H1 (cell line): ENCODE data around the gene USP12. TPM values are rescaled to one million over a fixed set of nuclear protein-coding genes. Genes with fewer than 3 reads are reported as not detected.

ENCODE experiments used
- CTCF ChIA-PET: fragments of 300-600 bp; sonication (Branson Sonifier 250); formaldehyde crosslinking; loops from one replicate; lab custom pipeline; 2021; ENCODE audit not compliant: partially characterized antibody; lab: Charles Lee
- POLR2A ChIA-PET: fragments of 300-600 bp; sonication (Branson Sonifier 250); formaldehyde crosslinking; loops from one replicate; lab custom pipeline; 2021; ENCODE audit warnings: inconsistent platforms; ENCODE audit not compliant: partially characterized antibody; lab: Charles Lee
- DNase-seq, 2 experiments: peaks; one replicate each; pipeline versions ENCODE4 v3.0.0 to v3.0.0-alpha.2; 2010 to 2022; ENCODE audit warnings: low spot score in 2 of 2, low read depth in 1 of 2, mixed read lengths in 1 of 2
- FAIRE-seq: peaks from 2 replicates; lab custom pipeline; 2011; peaks lifted over from hg19 to GRCh38; lab: Jason Lieb, UNC
- H2AFZ ChIP-seq: 2 replicates; pipeline ENCODE4 v1.8.1; 2012; ENCODE audit warnings: low read length, inconsistent platforms
- H2AK5ac ChIP-seq: 2 replicates; pipeline ENCODE4 v1.6.1; 2013; ENCODE audit warnings: low read depth, low read length
- H2BK120ac ChIP-seq: replicated peaks from 2 replicates; pipeline ENCODE3; 2013; ENCODE audit warnings: low read depth, low read length, inconsistent platforms
- H2BK12ac ChIP-seq: 2 replicates; pipeline ENCODE4 v1.6.1; 2013; ENCODE audit warnings: low read depth, low read length
- H2BK15ac ChIP-seq: 2 replicates; pipeline ENCODE4 v1.6.1; 2013; ENCODE audit warnings: low read length
- H2BK20ac ChIP-seq: 2 replicates; pipeline ENCODE4 v1.6.1; 2013; ENCODE audit warnings: low read length
- H2BK5ac ChIP-seq: 2 replicates; pipeline ENCODE4 v1.6.1; 2013; ENCODE audit warnings: low read depth, low read length
- H3K14ac ChIP-seq: 2 replicates; pipeline ENCODE4 v1.6.1; 2013; ENCODE audit warnings: inconsistent platforms; ENCODE audit not compliant: insufficient read length
- H3K18ac ChIP-seq: 2 replicates; pipeline ENCODE4 v1.6.1; 2013; ENCODE audit warnings: low read length; ENCODE audit errors: extremely low read depth
- H3K23ac ChIP-seq: 2 replicates; pipeline ENCODE4 v1.6.1; 2013; ENCODE audit warnings: inconsistent platforms; ENCODE audit not compliant: insufficient read length
- H3K23me2 ChIP-seq: 2 replicates; pipeline ENCODE4 v1.6.1; 2013; ENCODE audit warnings: low read depth, low read length
- H3K27ac ChIP-seq: 2 replicates; pipeline ENCODE4 v1.6.1; 2011; ENCODE audit warnings: low read depth, low read length, inconsistent platforms
- H3K27me3 ChIP-seq, 4 experiments: replicated peaks in 1 of 4; 1 replicate in 1 of 4; 2 replicates in 3 of 4; pipeline versions ENCODE4 v1.6.1 to v1.8.1; 2011 to 2013; ENCODE audit warnings: low read length in 3 of 4, mild to moderate bottlenecking in 3 of 4, inconsistent platforms in 2 of 4, mixed read lengths in 2 of 4, moderate library complexity in 1 of 4; ENCODE audit not compliant: control insufficient read depth in 3 of 4, insufficient read depth in 3 of 4; ENCODE audit errors: extremely low read depth in 1 of 4
- H3K36me3 ChIP-seq, 4 experiments: 2 replicates each; pipeline versions ENCODE4 v1.6.1 to v1.8.1; 2011 to 2013; ENCODE audit warnings: mild to moderate bottlenecking in 4 of 4, low read length in 3 of 4, moderate library complexity in 2 of 4, control low read depth in 1 of 4, inconsistent platforms in 1 of 4; ENCODE audit not compliant: insufficient read depth in 4 of 4, control insufficient read depth in 2 of 4
- H3K4ac ChIP-seq: replicated peaks from 2 replicates; pipeline ENCODE3; 2013; ENCODE audit warnings: low read length, low read depth, mixed read lengths, inconsistent platforms; ENCODE audit not compliant: insufficient read length
- H3K4me1 ChIP-seq, 4 experiments: replicated peaks in 1 of 4; 1 replicate in 1 of 4; 2 replicates in 3 of 4; pipeline versions ENCODE4 v1.6.1 to v1.8.1; 2011 to 2013; ENCODE audit warnings: low read length in 3 of 4, inconsistent platforms in 2 of 4, mixed read lengths in 1 of 4; ENCODE audit not compliant: insufficient read depth in 4 of 4, control insufficient read depth in 3 of 4
- H3K4me2 ChIP-seq, 2 experiments: 2 replicates each; pipeline versions ENCODE4 v1.6.1 to v1.8.1; 2011 to 2013; ENCODE audit warnings: low read depth in 2 of 2, low read length in 2 of 2, control low read depth in 1 of 2, inconsistent platforms in 1 of 2, mild to moderate bottlenecking in 1 of 2; ENCODE audit not compliant: insufficient read depth in 1 of 2
- H3K4me3 ChIP-seq, 4 experiments: fragments of 200-600, 300-600 bp in 1 of 4; sonication (generic), shearing (Covaris generic), sonication (Bioruptor Twin) in 1 of 4; 2 replicates each; pipeline versions ENCODE4 v1.5.1 to v1.8.1; 2011 to 2016; ENCODE audit warnings: low read length in 4 of 4, low read depth in 3 of 4, control low read depth in 2 of 4, inconsistent platforms in 2 of 4, mild to moderate bottlenecking in 2 of 4, mixed read lengths in 1 of 4, moderate library complexity in 1 of 4; ENCODE audit not compliant: insufficient read depth in 2 of 4; ENCODE audit errors: extremely low read depth in 1 of 4
- H3K56ac ChIP-seq: replicated peaks from 2 replicates; pipeline ENCODE3; 2013; ENCODE audit warnings: low read depth, mild to moderate bottlenecking, mixed read lengths, low read length, inconsistent platforms; ENCODE audit not compliant: insufficient read length
- H3K79me1 ChIP-seq: 2 replicates; pipeline ENCODE4 v1.6.1; 2013; ENCODE audit warnings: low read depth, low read length, control low read depth
- H3K79me2 ChIP-seq, 2 experiments: 2 replicates each; pipeline versions ENCODE4 v1.6.1 to v1.8.1; 2012 to 2013; ENCODE audit warnings: low read length in 2 of 2, mild to moderate bottlenecking in 2 of 2, inconsistent platforms in 1 of 2; ENCODE audit not compliant: insufficient read depth in 2 of 2, control insufficient read depth in 1 of 2
- H3K9ac ChIP-seq, 4 experiments: replicated peaks in 1 of 4; 1 replicate in 1 of 4; 2 replicates in 3 of 4; pipeline versions ENCODE4 v1.6.1 to v1.8.1; 2011 to 2013; ENCODE audit warnings: low read depth in 3 of 4, low read length in 3 of 4, control low read depth in 2 of 4, mild to moderate bottlenecking in 2 of 4, moderate library complexity in 2 of 4, inconsistent platforms in 1 of 4; ENCODE audit errors: extremely low read depth in 1 of 4
- H3K9me3 ChIP-seq, 2 experiments: 2 replicates each; pipeline versions ENCODE4 v1.6.1 to v1.8.1; 2012 to 2013; ENCODE audit warnings: mild to moderate bottlenecking in 2 of 2, moderate library complexity in 2 of 2, control low read depth in 1 of 2, inconsistent platforms in 1 of 2, low read depth in 1 of 2, low read length in 1 of 2, mixed read lengths in 1 of 2; ENCODE audit not compliant: insufficient read depth in 2 of 2
- H4K20me1 ChIP-seq, 2 experiments: replicated peaks in 1 of 2; 2 replicates each; pipeline versions ENCODE3 to v1.8.1; 2011 to 2013; ENCODE audit warnings: inconsistent platforms in 2 of 2, low read length in 2 of 2, mild to moderate bottlenecking in 1 of 2; ENCODE audit not compliant: insufficient read depth in 2 of 2, control insufficient read depth in 1 of 2
- H4K5ac ChIP-seq: 2 replicates; pipeline ENCODE4 v1.6.1; 2013; ENCODE audit warnings: low read length, low read depth, mixed read lengths, inconsistent platforms; ENCODE audit not compliant: insufficient read length
- H4K8ac ChIP-seq: 2 replicates; pipeline ENCODE4 v1.8.0; 2013; ENCODE audit warnings: mild to moderate bottlenecking, moderate library complexity, low read length, inconsistent platforms; ENCODE audit not compliant: insufficient read depth; ENCODE audit errors: extremely low read depth
- H4K91ac ChIP-seq: replicated peaks from 2 replicates; pipeline ENCODE3; 2013; ENCODE audit warnings: low read length, mixed read lengths, inconsistent platforms; ENCODE audit not compliant: insufficient read length
- JUND ChIP-seq: IDR thresholded peaks from 2 replicates; pipeline ENCODE4 v1.6.1; 2011; ENCODE audit warnings: mild to moderate bottlenecking, improper control_type of control experiment, low read length
- POU5F1 ChIP-seq: IDR thresholded peaks from 2 replicates; pipeline ENCODE4 v1.6.1; 2011; ENCODE audit warnings: low read depth, mild to moderate bottlenecking, low read length, moderate library complexity
- TAF1 ChIP-seq: IDR thresholded peaks from 2 replicates; pipeline ENCODE4 v1.6.1; 2011; ENCODE audit warnings: mild to moderate bottlenecking, low read depth, low read length
- WGBS, 2 experiments: shearing (Covaris generic) in 1 of 2; methylation state at CpG; one replicate each; pipeline versions ENCODE4 v1.1.6 to v1.1.7; 2013 to 2015; ENCODE audit warnings: low lambda C conversion rate in 2 of 2, mixed read lengths in 2 of 2, inconsistent platforms in 1 of 2, low coverage in 1 of 2, missing lambda C conversion rate in 1 of 2; ENCODE audit not compliant: insufficient replicate concordance in 2 of 2, insufficient coverage in 1 of 2, insufficient read length in 1 of 2; ENCODE audit errors: extremely low coverage in 1 of 2, missing lambda C conversion rate in 1 of 2; 5-methylcytosine and 5-hydroxymethylcytosine counted together
- polyA plus RNA-seq, 7 experiments: library from polyadenylated mRNA; depleted of rRNA in 3 of 7; stranded (reverse) in 5 of 7; unstranded in 2 of 7; fragments of >200 nt in 5 of 7; fragments of 200-250 nt in 2 of 7; gene quantifications; 1 replicate in 5 of 7; 2 replicates in 1 of 7; 4 replicates in 1 of 7; pipeline versions ENCODE4 v1.2.1 to v1.2.3, GENCODE V29; 2011 to 2013; ENCODE audit warnings: missing spikeins in 2 of 7, mixed read lengths in 2 of 7
- total RNA-seq: library from RNA; stranded (reverse); fragmentation: NEBNext Ultra II Directional; extraction: Animal tissue kit (Norgen Biotek cat#: 25700); gene quantifications from 2 replicates; pipeline ENCODE4 v1.2.1, GENCODE V29; 2021
- TF ChIP-seq, protein P1 (sequence below): IDR thresholded peaks from 2 replicates; pipeline ENCODE4 v1.6.1; 2012; ENCODE audit warnings: inconsistent platforms
- TF ChIP-seq, protein P2 (sequence below): IDR thresholded peaks from 2 replicates; pipeline ENCODE4 v1.6.1; 2012; ENCODE audit warnings: inconsistent platforms

The USP12 gene
- total and polyA plus RNA-seq, 2 of the 8 experiments (the other 6 are each of a cell fraction or from before 2014, with no cell fraction given), result 4.0 to 30.0 TPM

DNA sequence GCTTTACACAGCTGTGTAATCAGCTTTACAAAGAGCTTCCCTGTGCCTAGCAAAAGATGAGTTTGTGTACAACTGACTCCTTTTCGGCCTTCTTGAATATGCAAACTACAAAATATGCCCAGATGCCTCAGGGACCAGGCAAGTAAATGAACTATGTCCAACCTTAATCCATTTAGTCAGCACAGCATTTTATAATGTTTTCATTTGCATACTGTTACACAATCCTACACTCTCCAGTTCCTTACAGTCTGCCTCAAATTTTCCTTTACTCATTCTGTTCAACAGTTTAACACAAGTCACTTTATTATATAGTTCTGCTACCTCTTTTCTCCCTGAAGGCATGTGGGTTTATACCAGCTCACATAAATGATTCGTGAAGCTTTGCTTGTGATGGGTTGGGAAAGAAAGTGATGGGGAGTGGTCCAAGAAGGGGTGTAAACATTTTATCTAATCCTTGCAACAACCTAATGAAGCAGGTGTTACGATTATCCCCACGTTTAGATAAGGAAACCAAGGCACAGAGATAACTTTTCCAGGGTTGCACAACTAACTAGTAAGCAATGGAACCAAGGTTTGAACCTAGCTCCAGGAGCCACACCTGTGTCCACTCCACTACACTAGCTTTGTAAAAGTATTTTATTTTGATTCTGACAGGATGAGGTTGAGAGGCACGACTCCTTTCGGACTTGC, 3.3 kb upstream of the USP12 start:
- CTCF ChIA-PET, result interaction anchor here (0.9 to 1.9 kb wide), 6 partner anchors 13 to 168 kb away, joined by 3 to 4 read pairs (median 3); no protein-coding TSS in a partner anchor
- H3K79me1 ChIP-seq, result no peaks in the 10 kb centered on the region
- TF ChIP-seq POU5F1 (no peak), TAF1 (no peak), JUND (no peak)
- TF ChIP-seq, protein P1, sequence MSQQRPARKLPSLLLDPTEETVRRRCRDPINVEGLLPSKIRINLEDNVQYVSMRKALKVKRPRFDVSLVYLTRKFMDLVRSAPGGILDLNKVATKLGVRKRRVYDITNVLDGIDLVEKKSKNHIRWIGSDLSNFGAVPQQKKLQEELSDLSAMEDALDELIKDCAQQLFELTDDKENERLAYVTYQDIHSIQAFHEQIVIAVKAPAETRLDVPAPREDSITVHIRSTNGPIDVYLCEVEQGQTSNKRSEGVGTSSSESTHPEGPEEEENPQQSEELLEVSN, result no peak
- TF ChIP-seq, protein P2, sequence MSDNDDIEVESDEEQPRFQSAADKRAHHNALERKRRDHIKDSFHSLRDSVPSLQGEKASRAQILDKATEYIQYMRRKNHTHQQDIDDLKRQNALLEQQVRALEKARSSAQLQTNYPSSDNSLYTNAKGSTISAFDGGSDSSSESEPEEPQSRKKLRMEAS, result no peak
- H3K79me2 ChIP-seq, result peaks cover 2 to 9% of the 10 kb centered on the region in 2 experiments; a peak in 3 of 4 replicates
- no peak overlapping the region for H2AFZ ChIP-seq
- H4K5ac ChIP-seq, result no peak overlapping the region
- H4K8ac ChIP-seq, result no peak overlapping the region
- H3K27ac ChIP-seq, result no peak overlapping the region
- no peak overlapping the region for H3K14ac ChIP-seq
- no peak overlapping the region for H3K23ac ChIP-seq
- no peak overlapping the region for H3K4ac ChIP-seq
- H2BK12ac ChIP-seq, result no peak overlapping the region
- WGBS, 2 experiments, result 79% methylated on average over 6 of the region's 6 CpGs; no CpG with 5 or more reads in 1 of the 2 experiments
- H2BK120ac ChIP-seq, result no peak overlapping the region
- no peaks in the 10 kb centered on the region for H4K20me1 ChIP-seq
- no peak overlapping the region for H3K4me2 ChIP-seq
- no peak overlapping the region for H3K56ac ChIP-seq
- no peak overlapping the region for H2AK5ac ChIP-seq
- no peaks in the 10 kb centered on the region for H3K9me3 ChIP-seq
- FAIRE-seq (no peak), DNase-seq (no peak)
- H2BK5ac ChIP-seq, result no peak overlapping the region
- no peak overlapping the region for H3K9ac ChIP-seq
- no peaks in the 10 kb centered on the region; a peak in 1 of 8 replicates for H3K36me3 ChIP-seq
- no peak overlapping the region for H3K4me3 ChIP-seq
- no peaks in the 10 kb centered on the region for H3K23me2 ChIP-seq
- no peak overlapping the region for H3K18ac ChIP-seq
- no peak overlapping the region for H2BK20ac ChIP-seq
- no peak overlapping the region for H4K91ac ChIP-seq
- H2BK15ac ChIP-seq, result no peak overlapping the region
- H3K4me1 ChIP-seq, result peaks cover 0 to 6% (median 4%) of the 10 kb centered on the region in 4 experiments; a peak in 6 of 7 replicates
- H3K27me3 ChIP-seq, result no peaks in the 10 kb centered on the region
- POLR2A ChIA-PET, result interaction anchor here (0.6 to 1.3 kb wide), 5 partner anchors 9 to 573 kb away, joined by 3 to 5 read pairs (median 3); partner anchors contain the start of gene RPL21
